Right lobe of liver (tissue), 4 donors: ENCODE data around the gene SERPIND1.

ENCODE experiments used
- POLR2A ChIP-seq: fragments of 450-650 bp; IDR thresholded peaks from one replicate; pipeline ENCODE4 v1.6.1; 2017; ENCODE audit warnings: antibody characterized with exemption, mild to moderate bottlenecking
- TF ChIP-seq, protein P1 (sequence below), 4 donors: fragments of 200-600 bp in 3 of 4; fragments of 450-650 bp in 1 of 4; IDR thresholded peaks; one replicate each; pipeline versions ENCODE4 v1.5.1 to v1.8.0; 2016 to 2022; ENCODE audit warnings: antibody characterized with exemption in 4 of 4, mild to moderate bottlenecking in 2 of 4
- donor health status: DM: no; HTN: no; CAD: no.
- donor health status: DM: no; HTN: no; CAD: no.
- donor health status: DM: no; HTN: yes; CAD: no.

DNA sequence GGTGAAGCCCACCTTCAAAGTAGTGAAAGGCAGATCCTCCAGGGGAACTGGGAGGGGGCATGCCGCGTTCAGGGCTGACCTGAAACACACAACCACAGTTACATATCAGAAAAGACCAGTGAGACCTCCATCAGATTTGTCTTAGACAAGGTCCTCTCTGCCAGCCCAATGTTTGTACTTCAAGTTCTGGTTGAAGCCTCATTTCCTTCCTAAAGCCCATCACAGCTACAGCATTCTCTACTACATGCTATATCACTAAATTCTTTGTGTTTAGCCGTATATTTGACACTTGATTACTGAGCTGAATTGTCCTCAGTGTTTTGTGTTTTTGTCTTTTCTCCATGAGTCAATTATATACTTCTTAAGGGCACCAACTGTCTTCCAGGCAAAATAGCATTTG, 44.6 kb downstream of the SERPIND1 start:
- TF ChIP-seq, protein P1, sequence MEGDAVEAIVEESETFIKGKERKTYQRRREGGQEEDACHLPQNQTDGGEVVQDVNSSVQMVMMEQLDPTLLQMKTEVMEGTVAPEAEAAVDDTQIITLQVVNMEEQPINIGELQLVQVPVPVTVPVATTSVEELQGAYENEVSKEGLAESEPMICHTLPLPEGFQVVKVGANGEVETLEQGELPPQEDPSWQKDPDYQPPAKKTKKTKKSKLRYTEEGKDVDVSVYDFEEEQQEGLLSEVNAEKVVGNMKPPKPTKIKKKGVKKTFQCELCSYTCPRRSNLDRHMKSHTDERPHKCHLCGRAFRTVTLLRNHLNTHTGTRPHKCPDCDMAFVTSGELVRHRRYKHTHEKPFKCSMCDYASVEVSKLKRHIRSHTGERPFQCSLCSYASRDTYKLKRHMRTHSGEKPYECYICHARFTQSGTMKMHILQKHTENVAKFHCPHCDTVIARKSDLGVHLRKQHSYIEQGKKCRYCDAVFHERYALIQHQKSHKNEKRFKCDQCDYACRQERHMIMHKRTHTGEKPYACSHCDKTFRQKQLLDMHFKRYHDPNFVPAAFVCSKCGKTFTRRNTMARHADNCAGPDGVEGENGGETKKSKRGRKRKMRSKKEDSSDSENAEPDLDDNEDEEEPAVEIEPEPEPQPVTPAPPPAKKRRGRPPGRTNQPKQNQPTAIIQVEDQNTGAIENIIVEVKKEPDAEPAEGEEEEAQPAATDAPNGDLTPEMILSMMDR (IDR thresholded peaks at IDR 0.05) = no peak
- TF ChIP-seq POLR2A = no peak
